Left lung (tissue), 10 donors: ENCODE results near the gene GABRG3. TPM values are rescaled to one million over a fixed set of nuclear protein-coding genes. Genes with fewer than 3 reads are reported as not detected.
"Not testable (repeated sequence)": the region's sequence is repeated elsewhere in the genome, so short reads cannot be mapped to it uniquely, and the experiment has no call there.

Source experiments
- ATAC-seq: fragments of 200-7000 bp; cut with Tn5 transposase; one replicate; pipeline ENCODE4 v1.9.1; 2020; ENCODE audit warnings: moderate library complexity
- DNase-seq, 4 donors: peaks; one replicate each; pipeline ENCODE4 v3.0.0-alpha.2; 2013 to 2020
- H3K27ac ChIP-seq, 2 donors: fragments of 200-600 bp; sonication (generic) in 1 of 2; one replicate each; pipeline versions ENCODE4 v1.5.0 to v1.8.0; 2020 to 2021
- H3K27me3 ChIP-seq, 2 donors: fragments of 200-600 bp; sonication (generic) in 1 of 2; one replicate each; pipeline versions ENCODE4 v1.5.0 to v1.8.0; 2020 to 2021
- H3K36me3 ChIP-seq, 2 donors: fragments of 200-600 bp; sonication (generic) in 1 of 2; one replicate each; pipeline versions ENCODE4 v1.5.0 to v1.8.0; 2020 to 2021
- H3K4me1 ChIP-seq, 2 donors: fragments of 200-600 bp; one replicate each; pipeline ENCODE4 v1.8.0; 2021
- H3K4me3 ChIP-seq, 2 donors: fragments of 200-600 bp; sonication (generic) in 1 of 2; one replicate each; pipeline versions ENCODE4 v1.5.0 to v1.8.0; 2020 to 2021; ENCODE audit warnings: mild to moderate bottlenecking in 1 of 2
- H3K9me3 ChIP-seq, 2 donors: fragments of 200-600 bp; sonication (generic) in 1 of 2; one replicate each; pipeline versions ENCODE4 v1.5.0 to v1.8.0; 2020 to 2021
- intact Hi-C, 2 donors: fragments of 100-400 bp; cut with DNase I; formaldehyde crosslinking; loops; one replicate each; pipeline versions ENCODE4 v1.11.2 to v1.14.2; 2022
- polyA plus RNA-seq, 6 donors: library from polyadenylated mRNA; unstranded; fragments of 120-200 nt; gene quantifications; one replicate each; pipeline ENCODE4 v1.2.1, GENCODE V29; 2013; ENCODE audit not compliant: insufficient read length in 6 of 6
- total RNA-seq, 2 donors: library from RNA; stranded (reverse); fragmentation: NEBNext Ultra II Directional; extraction: Animal tissue kit (Norgen Biotek cat#: 25700); gene quantifications; one replicate each; pipeline ENCODE4 v1.2.1, GENCODE V29; 2021
- TF ChIP-seq, protein P1 (sequence below), 2 donors: fragments of 200-600 bp; sonication (generic) in 1 of 2; IDR thresholded peaks; one replicate each; pipeline versions ENCODE4 v1.5.0 to v1.8.0; 2021; ENCODE audit warnings: antibody characterized with exemption in 2 of 2
- donor health status: DM: no; HTN: yes; CAD: no.
- donor health status: DM: no; HTN: no; CAD: no.

The GABRG3 gene
- total and polyA plus RNA-seq, 8 donors: 0.23 to 13.8 (median 10.3) TPM; not detected in 1

DNA sequence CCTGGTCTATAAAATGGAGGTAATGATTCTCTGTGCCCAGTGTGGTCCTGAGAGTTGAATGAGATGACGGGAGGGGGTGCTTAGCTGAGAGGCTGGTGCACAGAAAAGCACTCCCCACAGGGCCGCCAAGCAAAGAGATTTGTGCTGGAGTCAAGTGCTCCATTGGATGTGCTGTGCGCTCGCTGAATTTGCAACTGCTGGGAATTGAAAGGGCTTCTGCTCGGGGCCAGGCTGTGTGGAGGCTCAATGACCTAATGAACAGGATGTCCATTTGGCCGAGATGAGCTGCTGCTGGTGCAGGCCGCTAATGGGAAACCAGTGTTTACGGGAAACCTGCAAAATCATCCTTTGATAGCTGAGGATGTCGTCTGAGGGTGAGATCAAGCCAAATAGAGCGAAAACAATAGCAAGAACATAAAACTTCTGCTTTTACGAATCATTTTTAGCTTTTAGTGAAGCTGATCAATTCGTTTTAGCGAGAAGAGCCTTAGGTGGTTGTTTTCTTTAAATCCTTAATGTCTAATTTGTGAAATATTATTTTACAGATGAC, 211.7 kb downstream of the GABRG3 start:
- no peaks in the 10 kb centered on the region for H3K4me1 ChIP-seq
- ATAC-seq (no peak), DNase-seq (no peak)
- no peaks in the 10 kb centered on the region for H3K36me3 ChIP-seq
- TF ChIP-seq, protein P1, sequence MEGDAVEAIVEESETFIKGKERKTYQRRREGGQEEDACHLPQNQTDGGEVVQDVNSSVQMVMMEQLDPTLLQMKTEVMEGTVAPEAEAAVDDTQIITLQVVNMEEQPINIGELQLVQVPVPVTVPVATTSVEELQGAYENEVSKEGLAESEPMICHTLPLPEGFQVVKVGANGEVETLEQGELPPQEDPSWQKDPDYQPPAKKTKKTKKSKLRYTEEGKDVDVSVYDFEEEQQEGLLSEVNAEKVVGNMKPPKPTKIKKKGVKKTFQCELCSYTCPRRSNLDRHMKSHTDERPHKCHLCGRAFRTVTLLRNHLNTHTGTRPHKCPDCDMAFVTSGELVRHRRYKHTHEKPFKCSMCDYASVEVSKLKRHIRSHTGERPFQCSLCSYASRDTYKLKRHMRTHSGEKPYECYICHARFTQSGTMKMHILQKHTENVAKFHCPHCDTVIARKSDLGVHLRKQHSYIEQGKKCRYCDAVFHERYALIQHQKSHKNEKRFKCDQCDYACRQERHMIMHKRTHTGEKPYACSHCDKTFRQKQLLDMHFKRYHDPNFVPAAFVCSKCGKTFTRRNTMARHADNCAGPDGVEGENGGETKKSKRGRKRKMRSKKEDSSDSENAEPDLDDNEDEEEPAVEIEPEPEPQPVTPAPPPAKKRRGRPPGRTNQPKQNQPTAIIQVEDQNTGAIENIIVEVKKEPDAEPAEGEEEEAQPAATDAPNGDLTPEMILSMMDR (IDR thresholded peaks at IDR 0.05): no peak
- no peak overlapping the region for H3K4me3 ChIP-seq
- H3K27ac ChIP-seq: no peak overlapping the region
- peaks cover 0 to 7% of the 10 kb centered on the region in 2 donors for H3K9me3 ChIP-seq
- no peaks in the 10 kb centered on the region for H3K27me3 ChIP-seq
- intact Hi-C loops: no loop called here

DNA sequence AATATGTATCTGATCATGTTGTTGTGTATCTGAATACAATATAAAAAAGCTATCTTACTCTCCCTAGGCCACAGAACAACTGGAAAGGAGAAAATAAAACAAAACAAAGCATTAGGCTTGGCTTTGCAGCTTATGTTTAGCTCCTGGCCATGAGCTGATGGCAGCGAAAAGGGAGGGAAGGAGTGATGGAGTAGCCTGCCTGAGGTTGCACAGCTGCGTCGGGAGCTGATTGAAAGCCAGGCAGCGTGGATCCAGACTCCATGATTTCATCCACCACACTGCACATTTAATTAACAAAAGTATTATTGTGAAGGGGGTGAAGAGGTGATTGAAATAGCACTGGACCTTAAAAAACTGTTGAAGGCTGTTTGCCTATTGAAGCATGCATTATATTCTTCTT, 212.2 kb downstream of the GABRG3 start:
- no peaks in the 10 kb centered on the region for H3K27me3 ChIP-seq
- H3K4me1 ChIP-seq: no peaks in the 10 kb centered on the region
- intact Hi-C loops: no loop called here
- H3K36me3 ChIP-seq: no peaks in the 10 kb centered on the region
- H3K4me3 ChIP-seq: no peak overlapping the region
- peak in 2 of 4 donors; percentile 29 to 43 for DNase-seq
- H3K9me3 ChIP-seq: peaks cover 0 to 2% of the 10 kb centered on the region in 2 donors
- no peak overlapping the region for H3K27ac ChIP-seq
- ATAC-seq: no peak
- TF ChIP-seq, protein P1 (IDR thresholded peaks at IDR 0.05): no peak

DNA sequence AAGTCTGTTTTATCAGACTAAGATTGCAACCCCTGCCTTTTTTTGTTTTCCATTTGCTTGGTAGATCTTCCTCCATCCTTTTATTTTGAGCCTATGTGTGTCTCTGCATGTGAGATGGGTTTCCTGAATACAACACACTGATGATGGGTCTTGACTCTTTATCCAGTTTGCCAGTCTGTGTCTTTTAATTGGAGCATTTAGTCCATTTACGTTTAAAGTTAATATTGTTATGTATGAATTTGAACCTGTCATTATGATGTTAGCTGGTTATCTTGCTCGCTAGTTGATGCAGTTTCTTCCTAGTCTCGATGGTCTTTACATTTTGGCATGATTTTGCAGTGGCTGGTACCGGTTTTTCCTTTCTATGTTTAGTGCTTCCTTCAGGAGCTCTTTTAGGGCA, 220.5 kb downstream of the GABRG3 start:
- H3K4me1 ChIP-seq, H3K36me3 ChIP-seq, H3K9me3 ChIP-seq, ATAC-seq, H3K27ac ChIP-seq, DNase-seq, H3K4me3 ChIP-seq, H3K27me3 ChIP-seq, intact Hi-C loops: not testable (repeated sequence)

DNA sequence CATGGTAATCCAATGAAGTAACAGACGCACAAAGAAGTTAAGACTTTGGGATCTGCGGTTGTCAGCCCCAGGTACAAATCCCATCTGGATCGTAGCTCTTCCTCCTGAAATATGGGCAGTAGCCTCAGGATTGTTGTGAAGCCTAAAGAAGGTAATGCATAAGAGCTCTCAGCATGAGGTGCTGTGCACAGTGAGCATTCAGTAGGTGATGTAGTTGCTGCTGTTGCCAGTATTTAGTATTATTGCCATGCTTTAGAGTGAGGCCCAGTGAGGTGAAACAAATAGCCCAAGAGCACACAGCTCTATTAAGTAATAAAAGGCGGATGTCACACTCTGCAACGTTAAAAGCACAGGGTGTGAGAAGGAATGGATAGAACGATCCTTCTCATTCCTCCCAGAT, 225.7 kb downstream of the GABRG3 start:
- no peaks in the 10 kb centered on the region for H3K36me3 ChIP-seq
- no peak for DNase-seq
- TF ChIP-seq, protein P1 (IDR thresholded peaks at IDR 0.05): no peak
- H3K4me1 ChIP-seq: no peaks in the 10 kb centered on the region
- ATAC-seq: no peak
- no peak overlapping the region for H3K4me3 ChIP-seq
- no peak overlapping the region for H3K27ac ChIP-seq
- intact Hi-C loops: no loop called here
- H3K9me3 ChIP-seq: peaks cover 0 to 9% of the 10 kb centered on the region in 2 donors
- H3K27me3 ChIP-seq: no peaks in the 10 kb centered on the region

DNA sequence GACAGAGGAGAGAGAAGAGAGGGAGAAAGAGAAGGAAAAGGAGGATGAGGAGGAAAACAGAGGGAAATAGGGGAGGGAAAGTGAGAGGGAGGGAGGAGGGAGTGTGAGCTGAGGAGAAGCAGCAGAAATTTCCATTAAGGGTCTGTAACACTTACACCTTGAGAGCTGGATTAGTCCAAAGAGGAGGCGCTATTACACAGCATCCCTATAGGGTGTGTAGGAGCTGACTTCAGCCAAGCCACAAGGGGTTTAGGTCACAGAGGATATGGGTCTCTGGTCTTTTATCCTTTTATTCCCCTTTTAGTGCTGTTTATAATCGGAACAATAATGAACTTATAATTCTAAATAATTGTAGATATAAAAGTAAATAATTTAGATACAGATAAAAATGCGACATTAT, 230.4 kb downstream of the GABRG3 start:
- intact Hi-C loops: no loop called here
- H3K4me3 ChIP-seq: no peak overlapping the region
- DNase-seq: no peak
- no peak for ATAC-seq
- H3K4me1 ChIP-seq: no peaks in the 10 kb centered on the region
- no peaks in the 10 kb centered on the region for H3K36me3 ChIP-seq
- TF ChIP-seq, protein P1 (IDR thresholded peaks at IDR 0.05): no peak
- no peak overlapping the region for H3K27ac ChIP-seq
- H3K9me3 ChIP-seq: no peaks in the 10 kb centered on the region
- no peaks in the 10 kb centered on the region for H3K27me3 ChIP-seq

DNA sequence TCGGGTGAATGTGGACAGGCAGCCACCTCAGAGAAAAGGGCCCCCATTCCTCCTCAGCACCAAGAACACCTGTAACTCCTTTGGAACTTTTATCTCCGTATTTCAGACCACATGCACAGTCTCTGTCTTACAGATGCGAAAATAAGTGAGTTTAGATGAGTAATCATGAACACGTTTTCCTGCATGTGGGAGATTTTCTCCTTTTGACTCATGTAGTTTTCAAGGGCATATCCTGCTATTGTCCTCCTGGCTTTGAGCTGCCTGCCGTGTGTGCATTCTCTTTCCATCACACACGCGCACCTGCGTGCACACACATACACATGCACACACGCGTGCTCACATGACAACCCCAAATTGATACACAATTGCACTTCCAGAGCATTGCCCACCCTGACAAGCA, 239.2 kb downstream of the GABRG3 start:
- DNase-seq (no peak), ATAC-seq (no peak)
- no peak overlapping the region for H3K27ac ChIP-seq
- TF ChIP-seq, protein P1 (IDR thresholded peaks at IDR 0.05): no peak
- no peak overlapping the region for H3K4me3 ChIP-seq
- H3K4me1 ChIP-seq: no peaks in the 10 kb centered on the region
- no peaks in the 10 kb centered on the region for H3K36me3 ChIP-seq
- intact Hi-C loops: no loop called here
- peaks cover 0 to 12% of the 10 kb centered on the region in 2 donors for H3K9me3 ChIP-seq
- H3K27me3 ChIP-seq: no peaks in the 10 kb centered on the region
